H1 (cell line): ENCODE results near the gene C9orf43. TPM values are rescaled to one million over a fixed set of nuclear protein-coding genes. Genes with fewer than 3 reads are reported as not detected.

Experiments
- ATF2 ChIP-seq: IDR thresholded peaks from 2 replicates; pipeline ENCODE4 v1.6.1; 2012; ENCODE audit warnings: low read length, inconsistent platforms
- CBX8 ChIP-seq: fragments of 300-800, 300-1000 bp; sonication (generic); IDR thresholded peaks from 2 replicates; pipeline ENCODE4 v1.7.1; 2016; ENCODE audit warnings: low read depth, low read length, borderline replicate concordance
- CHD7 ChIP-seq: fragments of 300-600 bp; sonication (generic); IDR thresholded peaks from 2 replicates; pipeline ENCODE4 v1.7.1; 2012; ENCODE audit warnings: low read length, moderate library complexity, mild to moderate bottlenecking, inconsistent platforms; ENCODE audit not compliant: insufficient replicate concordance
- EGR1 ChIP-seq: IDR thresholded peaks from 2 replicates; pipeline ENCODE4 v1.6.1; 2011; ENCODE audit warnings: low read depth, low read length, borderline replicate concordance
- EZH2 ChIP-seq: fragments of 200-600 bp; sonication (generic); IDR thresholded peaks from 2 replicates; pipeline ENCODE4 v1.7.1; 2012; ENCODE audit warnings: low read depth, mild to moderate bottlenecking, moderate library complexity, low read length, inconsistent platforms; ENCODE audit not compliant: severe bottlenecking
- GABPA ChIP-seq: IDR thresholded peaks from 2 replicates; pipeline ENCODE4 v1.6.1; 2011; ENCODE audit warnings: mild to moderate bottlenecking, low read length, moderate library complexity, borderline replicate concordance; ENCODE audit not compliant: insufficient read depth
- RNF2 ChIP-seq: fragments of 200-900, 300-1000 bp; sonication (generic); IDR thresholded peaks from 2 replicates; pipeline ENCODE4 v1.7.1; 2016; ENCODE audit warnings: borderline replicate concordance, low read depth, mild to moderate bottlenecking, antibody characterized with exemption, low read length; ENCODE audit not compliant: poor library complexity, severe bottlenecking; ENCODE audit errors: missing control alignments
- SP2 ChIP-seq: IDR thresholded peaks from 2 replicates; pipeline ENCODE4 v1.6.1; 2012; ENCODE audit warnings: mild to moderate bottlenecking, low read length, inconsistent platforms
- polyA plus RNA-seq, 7 experiments: library from polyadenylated mRNA; depleted of rRNA in 3 of 7; stranded (reverse) in 5 of 7; unstranded in 2 of 7; fragments of >200 nt in 5 of 7; fragments of 200-250 nt in 2 of 7; gene quantifications; 1 replicate in 5 of 7; 2 replicates in 1 of 7; 4 replicates in 1 of 7; pipeline versions ENCODE4 v1.2.1 to v1.2.3, GENCODE V29; 2011 to 2013; ENCODE audit warnings: missing spikeins in 2 of 7, mixed read lengths in 2 of 7
- total RNA-seq: library from RNA; stranded (reverse); fragmentation: NEBNext Ultra II Directional; extraction: Animal tissue kit (Norgen Biotek cat#: 25700); gene quantifications from 2 replicates; pipeline ENCODE4 v1.2.1, GENCODE V29; 2021

C9orf43 gene
- total and polyA plus RNA-seq, 2 of the 8 experiments (the other 6 are each of a cell fraction or from before 2014, with no cell fraction given), result 0.35 to 0.52 TPM

GRCh38 chr9:113380869-113381378 lies 29.6 kb upstream of the C9orf43 start (continued):
- TF ChIP-seq CHD7, result no peak
- TF ChIP-seq CBX8, result no peak
- TF ChIP-seq RNF2, result no peak
- no peak for TF ChIP-seq SP2
- TF ChIP-seq ATF2, result no peak
- TF ChIP-seq EZH2, result no peak
- TF ChIP-seq EGR1, result no peak
- TF ChIP-seq GABPA, result no peak
